Loucy (cell line): ENCODE data around the gene ADCY7.

ENCODE experiments used
- H2AFZ ChIP-seq: fragments of 200-600 bp; sonication (generic); 2 replicates; pipeline ENCODE4 v1.6.0; 2016; ENCODE audit warnings: antibody characterized with exemption, mild to moderate bottlenecking, low read length, moderate library complexity
- H3F3A ChIP-seq: fragments of 200-600 bp; 2 replicates; pipeline ENCODE4 v1.6.0; 2016; ENCODE audit warnings: antibody characterized with exemption, low read depth, mild to moderate bottlenecking
- H3K27me3 ChIP-seq: fragments of 200-600 bp; sonication (generic); 2 replicates; pipeline ENCODE4 v1.6.1; 2014; ENCODE audit warnings: low read length, mild to moderate bottlenecking; ENCODE audit not compliant: insufficient read depth, poor library complexity, severe bottlenecking
- H3K36me3 ChIP-seq: fragments of 200-600 bp; sonication (generic); 2 replicates; pipeline ENCODE4 v1.6.1; 2016; ENCODE audit warnings: low read length; ENCODE audit not compliant: insufficient read depth
- H3K4me1 ChIP-seq: fragments of 200-600 bp; sonication (generic); 2 replicates; pipeline ENCODE4 v1.5.1; 2014; ENCODE audit warnings: low read length, mild to moderate bottlenecking; ENCODE audit not compliant: insufficient read depth, poor library complexity, severe bottlenecking
- H3K4me2 ChIP-seq: fragments of 200-600 bp; sonication (generic); 2 replicates; pipeline ENCODE4 v1.6.0; 2014; ENCODE audit warnings: antibody characterized with exemption, low read length, low read depth, mild to moderate bottlenecking; ENCODE audit not compliant: poor library complexity, severe bottlenecking
- H3K4me3 ChIP-seq: fragments of 200-600 bp; sonication (generic); 2 replicates; pipeline ENCODE4 v1.5.1; 2014; ENCODE audit warnings: low read length, mild to moderate bottlenecking, mixed read lengths; ENCODE audit not compliant: poor library complexity, severe bottlenecking
- H3K79me2 ChIP-seq: fragments of 200-600 bp; sonication (generic); 2 replicates; pipeline ENCODE4 v1.6.1; 2014; ENCODE audit warnings: low read length; ENCODE audit not compliant: insufficient read depth
- H3K9ac ChIP-seq: fragments of 200-600 bp; sonication (generic); 2 replicates; pipeline ENCODE4 v1.6.0; 2014; ENCODE audit warnings: mild to moderate bottlenecking, low read depth, low read length, moderate library complexity; ENCODE audit not compliant: poor library complexity, severe bottlenecking
- H3K9me2 ChIP-seq: fragments of 200-600 bp; sonication (generic); replicated peaks from 2 replicates; pipeline ENCODE4 v1.6.1; 2016; ENCODE audit warnings: low read depth, low read length, mixed read lengths
- H3K9me3 ChIP-seq: fragments of 200-600 bp; sonication (generic); 2 replicates; pipeline ENCODE4 v1.6.1; 2014; ENCODE audit warnings: mild to moderate bottlenecking, antibody characterized with exemption, low read length, low read depth; ENCODE audit not compliant: insufficient read depth
- H4K20me1 ChIP-seq: fragments of 200-600 bp; sonication (generic); 2 replicates; pipeline ENCODE4 v1.6.0; 2014; ENCODE audit warnings: antibody characterized with exemption, low read length, mild to moderate bottlenecking; ENCODE audit not compliant: insufficient read depth, poor library complexity, severe bottlenecking
- CTCF ChIP-seq: fragments of 200-600 bp; sonication (generic); conservative IDR thresholded peaks from 2 replicates; pipeline ENCODE4 v1.5.1; 2014; ENCODE audit warnings: mild to moderate bottlenecking, antibody characterized with exemption, low read length
- EZH2phosphoT487 ChIP-seq: fragments of 200-600 bp; IDR thresholded peaks from 2 replicates; pipeline ENCODE4 v1.6.1; 2018; ENCODE audit warnings: antibody characterized with exemption, mild to moderate bottlenecking, moderate library complexity, borderline replicate concordance

ADCY7 gene

DNA sequence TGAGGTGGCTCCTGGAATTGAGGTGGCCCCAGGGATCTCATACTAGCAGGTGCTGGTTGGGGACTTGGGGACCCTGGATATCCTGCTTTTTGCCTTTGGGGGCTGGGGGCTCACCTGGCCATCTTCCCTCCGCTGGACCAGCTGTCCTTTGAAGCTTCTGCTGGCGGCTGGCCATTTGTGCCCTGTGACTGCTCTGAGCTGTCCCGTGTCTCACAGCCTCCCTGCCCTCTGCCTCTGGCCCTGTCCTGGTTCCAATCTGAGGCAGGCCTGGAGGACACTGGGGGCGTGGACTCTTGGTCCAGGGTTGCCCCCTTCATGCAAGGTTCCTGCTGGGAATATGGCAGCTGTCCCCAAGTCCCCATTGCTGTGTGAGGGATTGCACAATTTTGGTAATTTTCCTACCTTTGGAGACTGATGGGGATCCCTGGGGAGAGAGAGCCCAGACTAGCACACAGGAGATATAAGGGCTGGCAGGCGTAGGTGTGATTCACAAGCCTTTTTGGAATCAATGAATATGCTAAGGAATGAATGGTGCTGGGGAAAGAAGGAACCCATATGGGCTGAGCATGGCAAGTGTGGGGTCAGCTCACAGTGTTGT, 19.2 kb downstream of the ADCY7 start:
- H3K27me3 ChIP-seq: no peaks in the 10 kb centered on the region
- H3K9me3 ChIP-seq: no peaks in the 10 kb centered on the region
- H3F3A ChIP-seq: no peaks in the 10 kb centered on the region
- peaks cover 30% of the 10 kb centered on the region; the same call in 1 of the 2 replicates for H3K36me3 ChIP-seq
- H3K4me1 ChIP-seq: peaks cover 53% of the 10 kb centered on the region
- peaks cover 90% of the 10 kb centered on the region for H3K79me2 ChIP-seq
- H3K4me2 ChIP-seq: peak overlapping the region; percentile 84
- TF ChIP-seq EZH2phosphoT487: no peak
- no peak for TF ChIP-seq CTCF
- H2AFZ ChIP-seq: no peak overlapping the region
- H3K9ac ChIP-seq: no peak overlapping the region
- H3K4me3 ChIP-seq: no peak overlapping the region
- no peaks in the 10 kb centered on the region for H3K9me2 ChIP-seq
- H4K20me1 ChIP-seq: peaks cover 13% of the 10 kb centered on the region

DNA sequence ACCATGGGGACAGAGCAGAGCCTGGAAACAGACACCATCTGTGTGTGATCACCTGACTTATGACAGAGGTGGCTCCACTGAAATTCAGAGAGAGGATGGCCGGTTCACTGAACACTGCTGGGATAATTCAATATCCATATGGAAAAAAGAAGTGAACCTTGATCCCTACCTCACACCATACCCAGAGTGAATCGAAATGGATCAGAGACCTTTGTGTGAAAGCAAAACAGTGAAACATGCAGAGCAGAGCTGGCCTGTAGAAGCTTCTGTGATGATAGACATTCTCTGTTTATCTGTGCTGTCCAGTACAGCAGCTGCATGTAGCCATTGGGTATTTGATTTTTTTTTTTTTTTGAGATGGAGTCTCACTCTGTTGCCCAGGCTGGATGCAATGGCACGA, 20.3 kb downstream of the ADCY7 start:
- TF ChIP-seq EZH2phosphoT487 (no peak), CTCF (no peak)
- Histone ChIP-seq H3K9ac (no peak overlapping the region), H2AFZ (no peak overlapping the region), H3F3A (no peaks in the 10 kb centered on the region), H3K4me3 (no peak overlapping the region), H3K79me2 (peaks cover 81% of the 10 kb centered on the region), H3K36me3 (peaks cover 37% of the 10 kb centered on the region; the same call in 1 of the 2 replicates), H3K27me3 (no peaks in the 10 kb centered on the region), H3K4me2 (no peak overlapping the region), H4K20me1 (peaks cover 13% of the 10 kb centered on the region), H3K4me1 (peaks cover 41% of the 10 kb centered on the region), H3K9me2 (no peaks in the 10 kb centered on the region), H3K9me3 (no peaks in the 10 kb centered on the region)

DNA sequence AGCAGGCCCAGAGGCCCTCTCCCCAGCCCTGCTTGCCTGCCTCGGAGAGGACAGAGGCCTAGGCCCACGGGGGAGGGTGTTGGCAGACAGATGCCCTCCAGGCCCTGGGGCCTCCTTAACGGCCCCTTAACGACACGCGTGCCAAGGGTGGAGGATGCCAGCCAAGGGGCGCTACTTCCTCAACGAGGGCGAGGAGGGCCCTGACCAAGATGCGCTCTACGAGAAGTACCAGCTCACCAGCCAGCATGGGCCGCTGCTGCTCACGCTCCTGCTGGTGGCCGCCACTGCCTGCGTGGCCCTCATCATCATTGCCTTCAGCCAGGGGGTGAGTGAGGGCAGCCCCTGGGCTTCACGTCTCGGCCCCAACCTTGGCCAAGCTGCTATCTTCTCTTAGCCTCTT, 21.7 kb downstream of the ADCY7 start:
- Histone ChIP-seq H4K20me1 (peaks cover 13% of the 10 kb centered on the region), H3K27me3 (no peaks in the 10 kb centered on the region), H3K9me2 (no peaks in the 10 kb centered on the region), H3F3A (no peaks in the 10 kb centered on the region), H3K4me1 (peaks cover 30% of the 10 kb centered on the region), H3K9me3 (no peaks in the 10 kb centered on the region), H3K9ac (no peak overlapping the region), H3K4me3 (no peak overlapping the region), H3K36me3 (peaks cover 50% of the 10 kb centered on the region; the same call in 1 of the 2 replicates), H3K79me2 (peaks cover 71% of the 10 kb centered on the region), H2AFZ (no peak overlapping the region), H3K4me2 (no peak overlapping the region)
- TF ChIP-seq EZH2phosphoT487: no peak
- no peak for TF ChIP-seq CTCF
